Fibroblast of villous mesenchyme (primary cell): ENCODE data around the gene DHX29. TPM values are rescaled to one million over a fixed set of nuclear protein-coding genes. Genes with fewer than 3 reads are reported as not detected.

Experiments
- DNase-seq: peaks from one replicate; pipeline ENCODE4 v3.0.0-alpha.2; 2010; ENCODE audit warnings: low read depth
- H3K4me3 ChIP-seq: 2 replicates; pipeline ENCODE4 v1.5.1; 2011; ENCODE audit warnings: low read depth, mild to moderate bottlenecking, low read length
- CTCF ChIP-seq: IDR thresholded peaks from 2 replicates; pipeline ENCODE4 v1.5.1; 2012; ENCODE audit warnings: low read depth, mild to moderate bottlenecking, low read length; ENCODE audit not compliant: insufficient read depth
- total RNA-seq: library from RNA; depleted of rRNA; stranded (reverse); fragments of >200 nt; gene quantifications from 2 replicates; pipeline ENCODE4 v1.2.3, GENCODE V29; 2012

The DHX29 gene
- total RNA-seq, 1 donor: 43.6 TPM

- TF ChIP-seq CTCF: no peak
- H3K4me3 ChIP-seq: no peak overlapping the region
- DNase-seq: no peak
Measured at GRCh38 chr5:55222985-55223811, 84.3 kb downstream of the DHX29 start.

- H3K4me3 ChIP-seq: no peak overlapping the region
- no peak for DNase-seq
- TF ChIP-seq CTCF: no peak
Measured at GRCh38 chr5:55222092-55222984, 85.2 kb downstream of the DHX29 start.

GRCh38 chr5:55220433-55221185 is 86.9 kb downstream of the DHX29 start:
- H3K4me3 ChIP-seq: peak overlapping the region; percentile 30
- TF ChIP-seq CTCF: no peak
- peak; percentile 22 for DNase-seq

- no peak overlapping the region for H3K4me3 ChIP-seq
- DNase-seq: no peak
- no peak for TF ChIP-seq CTCF
Measured at GRCh38 chr5:55219770-55220169, 87.7 kb downstream of the DHX29 start.

GRCh38 chr5:55218967-55219366 is 88.5 kb downstream of the DHX29 start:
- TF ChIP-seq CTCF: no peak
- DNase-seq: no peak
- no peak overlapping the region for H3K4me3 ChIP-seq

GRCh38 chr5:55211184-55211874 is 96.2 kb downstream of the DHX29 start:
- TF ChIP-seq CTCF: no peak
- H3K4me3 ChIP-seq: no peak overlapping the region
- no peak for DNase-seq
